ENCODE measurements around the gene GLA. TPM values are rescaled to one million over a fixed set of nuclear protein-coding genes. Genes with fewer than 3 reads are reported as not detected.

GLA gene
- total RNA-seq, 1 experiment from 2014 or later, result 41.9 TPM

DNA sequence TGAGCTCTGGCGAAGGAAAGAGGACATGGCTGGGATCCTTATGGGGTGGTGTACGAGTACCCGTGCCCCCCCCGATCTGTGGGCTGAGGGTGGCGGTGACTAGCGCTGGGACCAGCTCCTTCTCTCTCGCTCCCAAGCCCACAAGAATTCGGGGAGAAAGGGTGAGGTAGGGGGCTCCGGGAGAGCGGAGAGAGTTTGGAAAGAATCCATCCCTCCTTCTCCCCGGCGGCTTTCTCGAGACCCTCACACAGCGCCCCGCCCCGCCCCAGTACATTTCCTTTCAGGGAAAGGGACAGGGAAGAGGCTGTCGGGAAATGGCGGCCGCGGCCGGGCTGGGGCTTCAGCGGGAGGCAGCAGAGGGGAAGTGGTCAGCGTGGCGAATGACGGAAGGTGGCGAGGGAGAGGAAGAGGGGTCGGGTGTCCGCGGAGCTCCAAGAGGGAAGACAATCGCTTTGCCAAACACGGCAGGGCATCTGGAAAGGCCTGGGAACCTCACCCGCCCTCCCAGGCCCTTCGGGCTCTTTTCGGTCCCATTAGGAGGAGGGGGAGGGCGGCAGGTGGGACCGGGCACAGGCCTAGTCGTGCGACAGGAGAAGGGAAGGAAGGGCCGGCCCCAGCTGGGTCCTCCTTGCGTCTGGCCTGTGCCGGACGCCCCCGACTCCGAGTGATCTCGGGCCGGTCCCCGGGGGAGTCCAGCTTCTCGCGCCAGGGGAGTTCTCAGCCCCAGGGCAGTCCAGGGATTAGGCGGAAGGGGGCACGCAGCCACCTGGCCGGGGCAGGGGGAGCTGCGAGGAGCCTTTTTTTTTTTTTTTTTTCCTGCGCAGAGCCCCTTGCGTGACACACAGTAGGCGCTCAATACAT lies 10.5 kb upstream of the GLA start:
- Histone ChIP-seq H3T11ph (ENCODE audit: low read length) (no peak overlapping the region), H4K8ac (replicated peaks; ENCODE audit: insufficient read length, low read depth, low read length) (no peak overlapping the region), H3K18ac (ENCODE audit: insufficient read length, low read depth, low read length) (peak overlapping the region; percentile 89), H3K27ac (ENCODE audit: insufficient read length, low read depth, low read length) (no peak overlapping the region), H3K14ac (ENCODE audit: insufficient read depth, low read length) (peak overlapping the region; percentile 57), H2AK5ac (ENCODE audit: insufficient read length, low read length) (no peak overlapping the region), H2BK5ac (ENCODE audit: insufficient read length, low read length) (no peak overlapping the region), H3K27me3 (ENCODE audit: insufficient read depth, low read length) (no peaks in the 10 kb centered on the region), H3K9ac (ENCODE audit: extremely low read depth, insufficient read length, low read length) (peak overlapping the region; percentile 56), H3K79me1 (ENCODE audit: insufficient read depth, low read depth, low read length, poor library complexity, severe bottlenecking) (no peaks in the 10 kb centered on the region), H3K4ac (ENCODE audit: low read depth, low read length) (no peak overlapping the region), H3K56ac (ENCODE audit: insufficient read length, low read depth, low read length) (no peak overlapping the region), H2AFZ (ENCODE audit: low read length) (no peak overlapping the region), H3K23me2 (ENCODE audit: insufficient read length, low read depth, low read length, poor library complexity, severe bottlenecking) (no peaks in the 10 kb centered on the region), H2BK12ac (ENCODE audit: insufficient read length, low read depth, low read length) (no peak overlapping the region), H2BK120ac (ENCODE audit: low read depth, low read length, poor library complexity, severe bottlenecking) (peak overlapping the region; percentile 40), H3K23ac (ENCODE audit: insufficient read length, low read depth, low read length) (no peak overlapping the region), H4K5ac (ENCODE audit: insufficient read length, low read depth, low read length) (no peak overlapping the region), H4K20me1 (ENCODE audit: control insufficient read depth, insufficient read depth, insufficient read length) (no peaks in the 10 kb centered on the region), H4K91ac (ENCODE audit: insufficient read length, low read depth, low read length) (no peak overlapping the region), H3K4me2 (ENCODE audit: insufficient read depth, insufficient read length, low read length) (peak overlapping the region; percentile 30), H3K79me2 (ENCODE audit: insufficient read depth, low read length) (no peaks in the 10 kb centered on the region), H2BK20ac (ENCODE audit: low read depth, low read length, poor library complexity, severe bottlenecking) (no peak overlapping the region), H2BK15ac (ENCODE audit: low read depth, low read length) (no peak overlapping the region), H3K9me3 (ENCODE audit: control insufficient read depth, low read depth, low read length) (peaks cover 15% of the 10 kb centered on the region), H3K4me1 (ENCODE audit: insufficient read depth, low read length) (no peaks in the 10 kb centered on the region)
- Mint-ChIP-seq H3K4me1 (peaks cover 24 to 26% of the 10 kb centered on the region in 2 experiments), H3K27me3 (ENCODE audit: low read depth) (no peaks in the 10 kb centered on the region; the same call in 1 of the 2 replicates), H3K27ac (peak overlapping the region; percentile 96 to 98 (median 98)), H3K4me3 (peak overlapping the region; percentile 83 to 88), H3K9me3 (peaks cover 67 to 73% of the 10 kb centered on the region in 2 experiments), H3K36me3 (ENCODE audit: insufficient read depth in 1 of 3, low read depth in 3 of 3) (peaks cover 12 to 31% (median 25%) of the 10 kb centered on the region in 3 experiments; a peak in 6 of 7 replicates)
- peak; percentile 74 for DNase-seq
- no CpG with 5 or more reads among the region's 56 CpGs for WGBS (ENCODE audit: extremely low coverage, insufficient read length, low lambda C conversion rate)
- TF ChIP-seq, protein P1, sequence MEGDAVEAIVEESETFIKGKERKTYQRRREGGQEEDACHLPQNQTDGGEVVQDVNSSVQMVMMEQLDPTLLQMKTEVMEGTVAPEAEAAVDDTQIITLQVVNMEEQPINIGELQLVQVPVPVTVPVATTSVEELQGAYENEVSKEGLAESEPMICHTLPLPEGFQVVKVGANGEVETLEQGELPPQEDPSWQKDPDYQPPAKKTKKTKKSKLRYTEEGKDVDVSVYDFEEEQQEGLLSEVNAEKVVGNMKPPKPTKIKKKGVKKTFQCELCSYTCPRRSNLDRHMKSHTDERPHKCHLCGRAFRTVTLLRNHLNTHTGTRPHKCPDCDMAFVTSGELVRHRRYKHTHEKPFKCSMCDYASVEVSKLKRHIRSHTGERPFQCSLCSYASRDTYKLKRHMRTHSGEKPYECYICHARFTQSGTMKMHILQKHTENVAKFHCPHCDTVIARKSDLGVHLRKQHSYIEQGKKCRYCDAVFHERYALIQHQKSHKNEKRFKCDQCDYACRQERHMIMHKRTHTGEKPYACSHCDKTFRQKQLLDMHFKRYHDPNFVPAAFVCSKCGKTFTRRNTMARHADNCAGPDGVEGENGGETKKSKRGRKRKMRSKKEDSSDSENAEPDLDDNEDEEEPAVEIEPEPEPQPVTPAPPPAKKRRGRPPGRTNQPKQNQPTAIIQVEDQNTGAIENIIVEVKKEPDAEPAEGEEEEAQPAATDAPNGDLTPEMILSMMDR (conservative IDR thresholded peaks at IDR 0.05), result no peak

All from H9 (cell line).